H1 (cell line): Measurements from ENCODE around the gene CD244. TPM values are rescaled to one million over a fixed set of nuclear protein-coding genes. Genes with fewer than 3 reads are reported as not detected.

ENCODE experiments used
- CTCF ChIA-PET: fragments of 300-600 bp; sonication (Branson Sonifier 250); formaldehyde crosslinking; loops from one replicate; lab custom pipeline; 2021; ENCODE audit not compliant: partially characterized antibody; lab: Charles Lee
- POLR2A ChIA-PET: fragments of 300-600 bp; sonication (Branson Sonifier 250); formaldehyde crosslinking; loops from one replicate; lab custom pipeline; 2021; ENCODE audit warnings: inconsistent platforms; ENCODE audit not compliant: partially characterized antibody; lab: Charles Lee
- DNase-seq, 2 experiments: peaks; one replicate each; pipeline versions ENCODE4 v3.0.0 to v3.0.0-alpha.2; 2010 to 2022; ENCODE audit warnings: low spot score in 2 of 2, low read depth in 1 of 2, mixed read lengths in 1 of 2
- FAIRE-seq: peaks from 2 replicates; lab custom pipeline; 2011; peaks lifted over from hg19 to GRCh38; lab: Jason Lieb, UNC
- H2AFZ ChIP-seq: 2 replicates; pipeline ENCODE4 v1.8.1; 2012; ENCODE audit warnings: low read length, inconsistent platforms
- H2AK5ac ChIP-seq: 2 replicates; pipeline ENCODE4 v1.6.1; 2013; ENCODE audit warnings: low read depth, low read length
- H2BK120ac ChIP-seq: replicated peaks from 2 replicates; pipeline ENCODE3; 2013; ENCODE audit warnings: low read depth, low read length, inconsistent platforms
- H2BK12ac ChIP-seq: 2 replicates; pipeline ENCODE4 v1.6.1; 2013; ENCODE audit warnings: low read depth, low read length
- H2BK15ac ChIP-seq: 2 replicates; pipeline ENCODE4 v1.6.1; 2013; ENCODE audit warnings: low read length
- H2BK20ac ChIP-seq: 2 replicates; pipeline ENCODE4 v1.6.1; 2013; ENCODE audit warnings: low read length
- H2BK5ac ChIP-seq: 2 replicates; pipeline ENCODE4 v1.6.1; 2013; ENCODE audit warnings: low read depth, low read length
- H3K14ac ChIP-seq: 2 replicates; pipeline ENCODE4 v1.6.1; 2013; ENCODE audit warnings: inconsistent platforms; ENCODE audit not compliant: insufficient read length
- H3K18ac ChIP-seq: 2 replicates; pipeline ENCODE4 v1.6.1; 2013; ENCODE audit warnings: low read length; ENCODE audit errors: extremely low read depth
- H3K23ac ChIP-seq: 2 replicates; pipeline ENCODE4 v1.6.1; 2013; ENCODE audit warnings: inconsistent platforms; ENCODE audit not compliant: insufficient read length
- H3K23me2 ChIP-seq: 2 replicates; pipeline ENCODE4 v1.6.1; 2013; ENCODE audit warnings: low read depth, low read length
- H3K27ac ChIP-seq: 2 replicates; pipeline ENCODE4 v1.6.1; 2011; ENCODE audit warnings: low read depth, low read length, inconsistent platforms
- H3K27me3 ChIP-seq, 4 experiments: replicated peaks in 1 of 4; 1 replicate in 1 of 4; 2 replicates in 3 of 4; pipeline versions ENCODE4 v1.6.1 to v1.8.1; 2011 to 2013; ENCODE audit warnings: low read length in 3 of 4, mild to moderate bottlenecking in 3 of 4, inconsistent platforms in 2 of 4, mixed read lengths in 2 of 4, moderate library complexity in 1 of 4; ENCODE audit not compliant: control insufficient read depth in 3 of 4, insufficient read depth in 3 of 4; ENCODE audit errors: extremely low read depth in 1 of 4
- H3K36me3 ChIP-seq, 4 experiments: 2 replicates each; pipeline versions ENCODE4 v1.6.1 to v1.8.1; 2011 to 2013; ENCODE audit warnings: mild to moderate bottlenecking in 4 of 4, low read length in 3 of 4, moderate library complexity in 2 of 4, control low read depth in 1 of 4, inconsistent platforms in 1 of 4; ENCODE audit not compliant: insufficient read depth in 4 of 4, control insufficient read depth in 2 of 4
- H3K4ac ChIP-seq: replicated peaks from 2 replicates; pipeline ENCODE3; 2013; ENCODE audit warnings: low read length, low read depth, mixed read lengths, inconsistent platforms; ENCODE audit not compliant: insufficient read length
- H3K4me1 ChIP-seq, 4 experiments: replicated peaks in 1 of 4; 1 replicate in 1 of 4; 2 replicates in 3 of 4; pipeline versions ENCODE4 v1.6.1 to v1.8.1; 2011 to 2013; ENCODE audit warnings: low read length in 3 of 4, inconsistent platforms in 2 of 4, mixed read lengths in 1 of 4; ENCODE audit not compliant: insufficient read depth in 4 of 4, control insufficient read depth in 3 of 4
- H3K4me2 ChIP-seq, 2 experiments: 2 replicates each; pipeline versions ENCODE4 v1.6.1 to v1.8.1; 2011 to 2013; ENCODE audit warnings: low read depth in 2 of 2, low read length in 2 of 2, control low read depth in 1 of 2, inconsistent platforms in 1 of 2, mild to moderate bottlenecking in 1 of 2; ENCODE audit not compliant: insufficient read depth in 1 of 2
- H3K4me3 ChIP-seq, 4 experiments: fragments of 200-600, 300-600 bp in 1 of 4; sonication (generic), shearing (Covaris generic), sonication (Bioruptor Twin) in 1 of 4; 2 replicates each; pipeline versions ENCODE4 v1.5.1 to v1.8.1; 2011 to 2016; ENCODE audit warnings: low read length in 4 of 4, low read depth in 3 of 4, control low read depth in 2 of 4, inconsistent platforms in 2 of 4, mild to moderate bottlenecking in 2 of 4, mixed read lengths in 1 of 4, moderate library complexity in 1 of 4; ENCODE audit not compliant: insufficient read depth in 2 of 4; ENCODE audit errors: extremely low read depth in 1 of 4
- H3K56ac ChIP-seq: replicated peaks from 2 replicates; pipeline ENCODE3; 2013; ENCODE audit warnings: low read depth, mild to moderate bottlenecking, mixed read lengths, low read length, inconsistent platforms; ENCODE audit not compliant: insufficient read length
- H3K79me1 ChIP-seq: 2 replicates; pipeline ENCODE4 v1.6.1; 2013; ENCODE audit warnings: low read depth, low read length, control low read depth
- H3K79me2 ChIP-seq, 2 experiments: 2 replicates each; pipeline versions ENCODE4 v1.6.1 to v1.8.1; 2012 to 2013; ENCODE audit warnings: low read length in 2 of 2, mild to moderate bottlenecking in 2 of 2, inconsistent platforms in 1 of 2; ENCODE audit not compliant: insufficient read depth in 2 of 2, control insufficient read depth in 1 of 2
- H3K9ac ChIP-seq, 4 experiments: replicated peaks in 1 of 4; 1 replicate in 1 of 4; 2 replicates in 3 of 4; pipeline versions ENCODE4 v1.6.1 to v1.8.1; 2011 to 2013; ENCODE audit warnings: low read depth in 3 of 4, low read length in 3 of 4, control low read depth in 2 of 4, mild to moderate bottlenecking in 2 of 4, moderate library complexity in 2 of 4, inconsistent platforms in 1 of 4; ENCODE audit errors: extremely low read depth in 1 of 4
- H3K9me3 ChIP-seq, 2 experiments: 2 replicates each; pipeline versions ENCODE4 v1.6.1 to v1.8.1; 2012 to 2013; ENCODE audit warnings: mild to moderate bottlenecking in 2 of 2, moderate library complexity in 2 of 2, control low read depth in 1 of 2, inconsistent platforms in 1 of 2, low read depth in 1 of 2, low read length in 1 of 2, mixed read lengths in 1 of 2; ENCODE audit not compliant: insufficient read depth in 2 of 2
- H4K20me1 ChIP-seq, 2 experiments: replicated peaks in 1 of 2; 2 replicates each; pipeline versions ENCODE3 to v1.8.1; 2011 to 2013; ENCODE audit warnings: inconsistent platforms in 2 of 2, low read length in 2 of 2, mild to moderate bottlenecking in 1 of 2; ENCODE audit not compliant: insufficient read depth in 2 of 2, control insufficient read depth in 1 of 2
- H4K5ac ChIP-seq: 2 replicates; pipeline ENCODE4 v1.6.1; 2013; ENCODE audit warnings: low read length, low read depth, mixed read lengths, inconsistent platforms; ENCODE audit not compliant: insufficient read length
- H4K8ac ChIP-seq: 2 replicates; pipeline ENCODE4 v1.8.0; 2013; ENCODE audit warnings: mild to moderate bottlenecking, moderate library complexity, low read length, inconsistent platforms; ENCODE audit not compliant: insufficient read depth; ENCODE audit errors: extremely low read depth
- H4K91ac ChIP-seq: replicated peaks from 2 replicates; pipeline ENCODE3; 2013; ENCODE audit warnings: low read length, mixed read lengths, inconsistent platforms; ENCODE audit not compliant: insufficient read length
- JUN ChIP-seq: IDR thresholded peaks from 2 replicates; pipeline ENCODE4 v1.6.1; 2011; ENCODE audit warnings: low read depth, mild to moderate bottlenecking, improper control_type of control experiment, low read length
- PHF8 ChIP-seq: fragments of 200-600 bp; sonication (generic); conservative IDR thresholded peaks from 2 replicates; pipeline ENCODE4 v1.7.1; 2012; ENCODE audit warnings: low read depth, mild to moderate bottlenecking, inconsistent platforms, low read length, moderate library complexity
- TEAD4 ChIP-seq: IDR thresholded peaks from 2 replicates; pipeline ENCODE4 v1.6.1; 2012; ENCODE audit warnings: low read depth, low read length, inconsistent platforms, mixed read lengths
- WGBS, 2 experiments: shearing (Covaris generic) in 1 of 2; methylation state at CpG; one replicate each; pipeline versions ENCODE4 v1.1.6 to v1.1.7; 2013 to 2015; ENCODE audit warnings: low lambda C conversion rate in 2 of 2, mixed read lengths in 2 of 2, inconsistent platforms in 1 of 2, low coverage in 1 of 2, missing lambda C conversion rate in 1 of 2; ENCODE audit not compliant: insufficient replicate concordance in 2 of 2, insufficient coverage in 1 of 2, insufficient read length in 1 of 2; ENCODE audit errors: extremely low coverage in 1 of 2, missing lambda C conversion rate in 1 of 2; 5-methylcytosine and 5-hydroxymethylcytosine counted together
- polyA plus RNA-seq, 7 experiments: library from polyadenylated mRNA; depleted of rRNA in 3 of 7; stranded (reverse) in 5 of 7; unstranded in 2 of 7; fragments of >200 nt in 5 of 7; fragments of 200-250 nt in 2 of 7; gene quantifications; 1 replicate in 5 of 7; 2 replicates in 1 of 7; 4 replicates in 1 of 7; pipeline versions ENCODE4 v1.2.1 to v1.2.3, GENCODE V29; 2011 to 2013; ENCODE audit warnings: missing spikeins in 2 of 7, mixed read lengths in 2 of 7
- total RNA-seq: library from RNA; stranded (reverse); fragmentation: NEBNext Ultra II Directional; extraction: Animal tissue kit (Norgen Biotek cat#: 25700); gene quantifications from 2 replicates; pipeline ENCODE4 v1.2.1, GENCODE V29; 2021

CD244 gene
- total and polyA plus RNA-seq, 2 of the 8 experiments (the other 6 are each of a cell fraction or from before 2014, with no cell fraction given) = not detected

- H2BK20ac ChIP-seq = no peak overlapping the region
- no peak overlapping the region for H3K4me2 ChIP-seq
- POLR2A ChIA-PET = no interaction called here
- H3K9me3 ChIP-seq = no peaks in the 10 kb centered on the region
- H3K36me3 ChIP-seq = no peaks in the 10 kb centered on the region
- no peak overlapping the region for H4K91ac ChIP-seq
- H3K4me3 ChIP-seq = no peak overlapping the region
- no peak for DNase-seq
- H4K8ac ChIP-seq = no peak overlapping the region
- no peaks in the 10 kb centered on the region for H3K23me2 ChIP-seq
- H2AK5ac ChIP-seq = no peak overlapping the region
- H3K14ac ChIP-seq = no peak overlapping the region
- H3K4me1 ChIP-seq = no peaks in the 10 kb centered on the region
- no peaks in the 10 kb centered on the region for H4K20me1 ChIP-seq
- CTCF ChIA-PET = interaction anchor here (0.8 to 1.4 kb wide), 10 partner anchors 8 to 232 kb away, joined by 3 to 4 read pairs (median 3); no protein-coding TSS in a partner anchor
- no peak overlapping the region for H4K5ac ChIP-seq
- TF ChIP-seq TEAD4 (no peak), JUN (no peak), PHF8 (no peak)
- TF ChIP-seq, all 59 proteins: peak for 0
- H2BK120ac ChIP-seq = no peak overlapping the region
- no peak for FAIRE-seq
- no peak overlapping the region for H3K56ac ChIP-seq
- no peak overlapping the region for H3K4ac ChIP-seq
- H3K9ac ChIP-seq = no peak overlapping the region
- no peak overlapping the region for H2BK5ac ChIP-seq
- WGBS, 2 experiments = 90% methylated on average over 8 of the region's 8 CpGs; no CpG with 5 or more reads in 1 of the 2 experiments
- no peak overlapping the region for H3K27ac ChIP-seq
- H3K27me3 ChIP-seq = no peaks in the 10 kb centered on the region
- no peak overlapping the region for H3K23ac ChIP-seq
- H2AFZ ChIP-seq = no peak overlapping the region
- H3K18ac ChIP-seq = no peak overlapping the region
- H3K79me1 ChIP-seq = no peaks in the 10 kb centered on the region; the same call in 1 of the 2 replicates
- H2BK15ac ChIP-seq = no peak overlapping the region
- H3K79me2 ChIP-seq = no peaks in the 10 kb centered on the region
- no peak overlapping the region for H2BK12ac ChIP-seq
Observed at GRCh38 chr1:160850993-160851392, 11.7 kb downstream of the CD244 start.
